GM04503 (cell line): ENCODE results near the gene UBE2G2.

Experiments
- DNase-seq: peaks from one replicate; pipeline ENCODE4 v3.0.0-alpha.2; 2012; ENCODE audit warnings: low read depth

Gene UBE2G2

DNA sequence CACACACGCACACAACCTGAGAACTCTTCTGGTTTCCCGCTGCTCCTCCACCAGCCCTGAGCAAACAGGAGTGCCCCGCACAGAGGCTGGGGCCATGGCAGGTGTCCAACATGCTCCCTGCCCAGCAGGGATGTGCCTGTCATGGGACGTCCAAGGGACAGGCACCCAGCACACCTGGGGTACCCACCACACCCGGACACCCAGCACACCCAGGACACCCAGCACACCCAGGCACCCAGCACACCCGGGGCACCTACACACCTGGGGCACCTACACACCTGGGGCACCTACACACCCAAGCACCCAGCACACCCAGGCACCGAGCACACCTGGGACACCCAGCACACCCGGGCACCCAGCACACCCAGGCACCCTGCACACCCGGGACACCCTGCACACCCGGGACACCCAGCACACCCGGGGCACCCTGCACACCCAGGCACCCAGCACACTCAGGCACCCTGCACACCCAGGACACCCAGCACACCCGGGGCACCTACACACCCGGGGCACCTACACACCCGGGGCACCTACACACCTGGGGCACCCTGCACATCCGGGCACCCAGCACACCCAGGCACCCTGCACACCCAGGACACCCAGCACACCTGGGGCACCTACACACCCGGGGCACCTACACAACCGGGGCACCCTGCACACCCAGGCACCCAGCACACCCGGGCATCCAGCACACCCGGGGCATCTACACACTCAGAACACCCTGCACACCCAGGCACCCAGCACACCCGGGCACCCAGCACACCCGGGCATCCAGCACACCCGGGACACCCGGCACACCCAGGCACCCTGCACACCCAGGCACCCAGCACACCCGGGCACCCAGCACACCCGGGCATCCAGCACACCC is 37.9 kb downstream of the UBE2G2 start:
- DNase-seq, result no peak

GRCh38 chr21:44763050-44763378 is 38.6 kb downstream of the UBE2G2 start:
- no peak for DNase-seq

DNA sequence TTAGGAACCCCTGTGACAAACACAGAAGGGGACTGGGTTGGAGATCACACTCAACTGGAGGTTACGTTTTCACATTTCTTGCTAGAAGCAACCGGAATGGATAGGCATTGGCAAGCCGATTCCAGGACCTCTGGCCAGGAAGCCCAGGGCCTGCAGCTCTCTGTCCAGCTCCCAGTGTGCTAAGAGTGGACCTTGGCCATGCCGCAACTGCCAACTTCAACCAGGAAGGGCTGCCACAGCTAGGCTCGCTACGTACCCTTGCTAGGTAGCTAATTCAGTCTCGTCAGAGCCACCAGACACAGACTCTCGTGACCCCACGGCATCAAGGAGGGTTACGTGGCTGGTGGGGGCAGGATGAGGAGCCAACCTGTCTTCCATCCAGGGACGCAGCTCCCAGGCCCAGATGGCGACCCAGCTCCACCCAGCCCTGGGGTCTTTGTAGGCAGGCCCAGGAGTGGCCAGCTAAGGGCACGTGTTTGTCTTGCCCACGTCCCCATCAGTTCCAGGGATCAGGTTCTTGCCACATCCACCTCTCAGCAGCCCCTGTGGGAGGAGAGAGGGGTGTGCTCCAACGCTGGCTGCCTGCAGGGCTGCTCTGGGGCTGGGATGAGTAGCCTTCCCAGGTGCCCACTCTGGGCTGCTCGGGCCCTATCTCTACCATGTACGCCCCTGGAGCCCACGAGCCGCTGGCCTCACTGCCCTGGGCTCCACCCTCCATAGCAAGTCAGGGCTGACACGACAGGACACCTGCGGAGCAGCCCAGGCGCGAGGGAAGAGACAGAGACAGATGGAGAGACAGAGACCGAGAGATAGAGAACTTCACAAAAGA is 39.2 kb downstream of the UBE2G2 start:
- DNase-seq, result no peak

- no peak for DNase-seq
Measured at GRCh38 chr21:44761747-44762208, 39.8 kb downstream of the UBE2G2 start.

GRCh38 chr21:44761011-44761729 is 40.5 kb downstream of the UBE2G2 start:
- no peak for DNase-seq

- no peak for DNase-seq
Measured at GRCh38 chr21:44760376-44760775, 41.2 kb downstream of the UBE2G2 start.

GRCh38 chr21:44759628-44760285 is 41.9 kb downstream of the UBE2G2 start:
- no peak for DNase-seq

GRCh38 chr21:44758781-44759627 is 42.6 kb downstream of the UBE2G2 start:
- no peak for DNase-seq

GRCh38 chr21:44758141-44758561 is 43.5 kb downstream of the UBE2G2 start:
- DNase-seq, result no peak

- no peak for DNase-seq
Measured at GRCh38 chr21:44757731-44758130, 43.9 kb downstream of the UBE2G2 start.

DNA sequence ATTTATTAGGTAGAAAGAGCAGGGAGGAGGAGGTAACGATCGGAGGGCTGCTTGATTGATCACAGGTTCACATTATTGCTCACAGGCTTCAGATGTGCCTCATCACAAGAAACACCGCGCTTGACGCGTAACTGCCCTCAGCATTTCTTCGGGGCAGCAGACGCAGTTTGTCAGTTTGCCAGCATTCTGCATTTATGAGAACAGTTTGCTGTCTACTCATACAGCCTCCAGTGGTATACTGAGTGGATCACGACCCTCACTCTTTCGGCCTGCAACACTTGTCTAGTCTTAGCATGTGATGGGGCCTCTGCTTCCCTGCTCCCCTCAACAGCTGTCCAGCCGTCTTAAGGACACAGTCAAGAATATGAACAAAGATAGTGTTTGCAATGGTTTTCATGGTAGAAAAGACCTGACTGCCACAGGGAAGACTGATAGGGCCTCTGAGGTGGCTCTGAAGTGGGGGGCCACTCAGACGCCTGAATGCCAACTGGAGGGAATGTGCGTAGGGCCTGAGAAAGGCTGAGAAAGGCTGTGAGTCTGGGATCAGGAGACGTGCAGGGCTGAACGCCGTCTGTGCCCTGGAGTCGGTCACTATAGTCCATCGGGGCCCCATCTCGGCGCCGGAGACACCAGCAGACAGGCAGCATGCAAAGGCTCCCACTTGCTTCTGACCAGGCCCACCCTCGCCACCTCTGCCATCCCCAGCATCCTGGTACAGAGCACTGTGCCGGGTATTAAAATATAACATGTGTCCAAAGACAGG is 45.0 kb downstream of the UBE2G2 start:
- DNase-seq, result no peak

DNA sequence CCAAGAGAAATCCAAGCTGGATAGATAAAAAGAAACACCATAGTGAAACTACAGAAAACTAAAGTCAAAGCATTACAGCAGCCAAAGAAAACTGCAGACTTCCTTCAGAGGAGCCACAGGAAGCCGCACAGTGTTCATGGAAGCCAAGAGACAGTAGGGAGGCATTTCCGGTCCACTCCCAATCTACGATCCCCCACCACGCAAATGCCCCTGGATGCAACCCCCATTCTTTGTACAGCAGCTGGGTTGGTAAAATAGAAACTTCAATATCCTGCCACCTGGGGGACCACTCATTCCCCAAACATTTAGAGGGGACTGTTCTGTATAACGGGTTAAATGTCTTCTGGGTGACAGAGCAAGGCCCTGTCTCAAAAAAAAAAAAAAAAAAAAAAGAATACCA is 46.4 kb downstream of the UBE2G2 start:
- no peak for DNase-seq

DNA sequence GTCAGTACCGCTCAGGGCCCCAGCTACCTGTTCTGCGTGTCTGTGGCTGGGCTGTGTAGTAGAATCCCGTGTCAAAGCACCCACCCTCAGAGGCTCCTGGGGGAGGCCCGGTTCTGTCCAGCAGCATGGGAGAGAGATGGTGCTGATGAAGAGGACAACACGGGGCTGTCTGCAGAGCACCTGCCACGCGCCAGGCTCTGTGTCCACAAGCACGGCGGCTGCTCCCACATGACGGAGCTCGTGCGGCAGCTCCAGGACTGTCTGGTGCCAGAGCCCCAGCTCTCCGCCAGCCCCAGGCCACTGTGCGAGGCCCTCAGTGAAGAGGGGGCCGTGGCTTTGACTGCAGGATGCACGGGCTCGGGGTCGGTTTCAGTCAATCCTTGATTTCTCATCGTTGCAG is 48.3 kb downstream of the UBE2G2 start:
- no peak for DNase-seq

GRCh38 chr21:44752671-44753235 is 48.9 kb downstream of the UBE2G2 start:
- no peak for DNase-seq

- no peak for DNase-seq
Measured at GRCh38 chr21:44751799-44752636, 49.6 kb downstream of the UBE2G2 start.

DNA sequence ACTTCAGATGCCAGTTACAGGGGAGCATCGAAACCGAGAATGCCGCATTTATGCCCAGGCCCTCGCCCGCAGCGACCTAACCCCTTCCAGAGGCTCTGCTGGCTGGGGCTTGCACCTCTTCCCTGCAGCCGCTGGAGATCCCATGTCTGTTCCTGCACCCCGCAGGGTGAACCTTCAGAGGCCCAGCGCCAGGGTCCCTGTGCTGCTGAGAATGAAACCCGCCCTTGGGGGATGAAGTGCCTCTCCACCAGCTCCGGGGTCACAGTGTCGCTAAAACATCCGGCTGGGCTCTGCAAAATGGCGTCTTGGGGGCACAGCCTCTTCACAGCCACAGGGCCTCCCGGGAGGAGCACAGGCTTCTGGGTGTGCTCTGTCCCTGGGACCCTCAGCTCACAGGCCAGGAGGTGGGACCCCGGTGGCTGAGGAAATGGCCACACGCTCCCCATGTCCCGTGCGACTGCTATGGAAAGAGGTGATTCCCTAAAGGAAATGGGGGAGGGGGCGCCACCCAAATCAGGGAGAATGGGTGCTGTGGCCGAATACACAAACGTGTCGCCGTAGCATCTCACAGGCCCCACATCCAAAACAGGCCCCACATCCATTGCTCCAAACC is 50.3 kb downstream of the UBE2G2 start:
- no peak for DNase-seq

DNA sequence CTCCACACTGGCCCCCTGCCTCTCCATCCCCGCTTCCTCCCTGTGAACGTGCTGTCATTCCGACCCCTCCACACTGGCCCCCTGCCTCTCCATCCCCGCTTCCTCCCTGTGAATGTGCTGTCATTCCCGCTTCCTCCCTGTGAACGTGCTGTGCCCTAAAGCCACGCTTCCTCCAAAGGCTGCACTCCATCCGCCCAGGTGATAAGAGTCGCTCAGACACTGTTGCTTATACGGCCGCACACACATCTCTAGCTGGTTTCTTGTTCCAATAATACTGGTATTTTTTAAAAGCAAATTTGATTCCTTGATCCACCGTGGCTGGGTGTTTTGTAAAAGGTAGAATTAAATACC is 51.0 kb downstream of the UBE2G2 start:
- DNase-seq, result no peak
